GM12801 (cell line): Measurements from ENCODE around the gene P2RX5.

Experiments
- CTCF ChIP-seq: IDR thresholded peaks from one replicate; pipeline ENCODE4 v1.5.1; 2011; ENCODE audit warnings: control low read depth; ENCODE audit not compliant: insufficient read length; ENCODE audit errors: extremely low read depth

The P2RX5 gene

GRCh38 chr17:3723188-3723555 is 27.2 kb upstream of the P2RX5 start:
- no peak for TF ChIP-seq CTCF

GRCh38 chr17:3722716-3723115 is 26.8 kb upstream of the P2RX5 start:
- TF ChIP-seq CTCF: no peak

- TF ChIP-seq CTCF: no peak
Observed at GRCh38 chr17:3719265-3719664, 23.3 kb upstream of the P2RX5 start.

GRCh38 chr17:3718201-3718600 is 22.2 kb upstream of the P2RX5 start:
- TF ChIP-seq CTCF: no peak

GRCh38 chr17:3715296-3715695 is 19.3 kb upstream of the P2RX5 start:
- no peak for TF ChIP-seq CTCF

GRCh38 chr17:3712811-3713463 is 17.0 kb upstream of the P2RX5 start:
- no peak for TF ChIP-seq CTCF

GRCh38 chr17:3710951-3711383 is 15.0 kb upstream of the P2RX5 start:
- TF ChIP-seq CTCF: no peak
